Coronary artery (tissue), 2 donors: Measurements from ENCODE around the gene CALN1.

ENCODE experiments used
- DNase-seq: peaks from one replicate; pipeline ENCODE4 v3.0.0-alpha.2; 2017; ENCODE audit warnings: low spot score
- H3K27ac ChIP-seq, 2 donors: fragments of 200-600 bp; sonication (generic); one replicate each; pipeline ENCODE4 v1.5.1; 2016 to 2019
- H3K4me3 ChIP-seq: fragments of 200-600 bp; sonication (generic); 2 replicates; pipeline ENCODE4 v1.5.1; 2016; ENCODE audit warnings: mild to moderate bottlenecking, moderate library complexity
- TF ChIP-seq, protein P1 (sequence below): fragments of 200-600 bp; sonication (generic); IDR thresholded peaks from one replicate; pipeline ENCODE4 v1.5.1; 2019; ENCODE audit warnings: antibody characterized with exemption

Gene CALN1

DNA sequence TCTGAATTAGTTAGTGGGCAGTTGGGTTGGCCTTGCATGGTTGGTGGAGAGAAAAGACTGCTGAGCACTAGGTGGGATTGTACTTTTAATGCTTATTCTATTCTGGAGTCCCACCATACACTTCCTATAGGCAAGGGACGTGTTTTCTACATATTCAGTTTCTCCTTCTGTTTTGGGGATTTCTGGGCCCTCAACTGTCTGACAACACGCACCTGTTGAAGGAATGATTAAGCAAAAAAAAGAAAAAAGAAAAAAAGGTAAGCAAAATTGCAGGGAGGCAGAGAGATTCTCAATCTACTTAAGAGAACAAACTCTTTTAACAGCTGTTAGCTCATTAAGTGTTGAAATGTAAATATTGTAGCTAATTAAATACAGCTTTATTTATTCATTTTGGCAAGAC, 541.3 kb downstream of the CALN1 start:
- no peak for DNase-seq
- no peak overlapping the region for H3K27ac ChIP-seq
- H3K4me3 ChIP-seq, result no peak overlapping the region
- TF ChIP-seq, protein P1, sequence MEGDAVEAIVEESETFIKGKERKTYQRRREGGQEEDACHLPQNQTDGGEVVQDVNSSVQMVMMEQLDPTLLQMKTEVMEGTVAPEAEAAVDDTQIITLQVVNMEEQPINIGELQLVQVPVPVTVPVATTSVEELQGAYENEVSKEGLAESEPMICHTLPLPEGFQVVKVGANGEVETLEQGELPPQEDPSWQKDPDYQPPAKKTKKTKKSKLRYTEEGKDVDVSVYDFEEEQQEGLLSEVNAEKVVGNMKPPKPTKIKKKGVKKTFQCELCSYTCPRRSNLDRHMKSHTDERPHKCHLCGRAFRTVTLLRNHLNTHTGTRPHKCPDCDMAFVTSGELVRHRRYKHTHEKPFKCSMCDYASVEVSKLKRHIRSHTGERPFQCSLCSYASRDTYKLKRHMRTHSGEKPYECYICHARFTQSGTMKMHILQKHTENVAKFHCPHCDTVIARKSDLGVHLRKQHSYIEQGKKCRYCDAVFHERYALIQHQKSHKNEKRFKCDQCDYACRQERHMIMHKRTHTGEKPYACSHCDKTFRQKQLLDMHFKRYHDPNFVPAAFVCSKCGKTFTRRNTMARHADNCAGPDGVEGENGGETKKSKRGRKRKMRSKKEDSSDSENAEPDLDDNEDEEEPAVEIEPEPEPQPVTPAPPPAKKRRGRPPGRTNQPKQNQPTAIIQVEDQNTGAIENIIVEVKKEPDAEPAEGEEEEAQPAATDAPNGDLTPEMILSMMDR, result no peak

DNA sequence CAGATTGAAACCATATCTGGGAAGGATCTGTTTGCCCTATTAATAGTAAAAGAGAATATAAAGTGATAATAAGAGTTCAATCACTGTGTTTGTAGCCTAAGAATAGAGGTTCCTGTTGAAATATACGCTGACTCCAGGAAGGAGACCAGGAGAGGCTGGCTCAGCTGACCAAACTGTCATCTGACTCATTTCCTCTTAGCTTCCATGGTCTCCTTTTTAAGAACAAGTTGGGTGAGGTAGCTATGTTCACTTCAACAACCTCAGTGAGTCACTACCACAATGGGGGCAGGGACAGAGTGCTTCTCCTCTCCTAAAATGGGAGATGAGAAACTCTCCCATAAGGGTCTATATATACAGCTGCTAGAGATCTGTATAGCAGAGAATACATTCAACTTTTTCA, 543.3 kb downstream of the CALN1 start:
- TF ChIP-seq, protein P1, result no peak
- no peak overlapping the region for H3K27ac ChIP-seq
- DNase-seq, result no peak
- no peak overlapping the region for H3K4me3 ChIP-seq

DNA sequence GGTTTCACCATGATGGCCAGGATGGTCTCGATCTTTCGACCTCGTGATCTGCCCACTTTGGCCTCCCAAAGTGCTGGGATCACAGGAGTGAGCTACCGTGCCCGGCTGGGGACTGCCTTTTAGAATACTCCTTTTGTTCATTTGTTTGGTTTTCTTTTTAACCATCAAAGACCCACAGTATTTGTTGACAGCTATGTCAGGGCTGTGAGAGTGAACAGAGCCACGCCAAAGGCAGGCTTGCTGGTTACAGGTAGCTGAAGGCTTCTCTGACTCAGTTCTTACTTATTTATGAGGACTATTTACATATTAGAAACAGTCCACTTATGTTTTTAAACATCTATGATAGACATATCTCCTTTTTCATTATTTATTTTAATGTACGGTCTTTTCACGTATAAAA, 544.5 kb downstream of the CALN1 start:
- no peak overlapping the region for H3K27ac ChIP-seq
- DNase-seq, result no peak
- TF ChIP-seq, protein P1, result no peak
- no peak overlapping the region for H3K4me3 ChIP-seq

DNA sequence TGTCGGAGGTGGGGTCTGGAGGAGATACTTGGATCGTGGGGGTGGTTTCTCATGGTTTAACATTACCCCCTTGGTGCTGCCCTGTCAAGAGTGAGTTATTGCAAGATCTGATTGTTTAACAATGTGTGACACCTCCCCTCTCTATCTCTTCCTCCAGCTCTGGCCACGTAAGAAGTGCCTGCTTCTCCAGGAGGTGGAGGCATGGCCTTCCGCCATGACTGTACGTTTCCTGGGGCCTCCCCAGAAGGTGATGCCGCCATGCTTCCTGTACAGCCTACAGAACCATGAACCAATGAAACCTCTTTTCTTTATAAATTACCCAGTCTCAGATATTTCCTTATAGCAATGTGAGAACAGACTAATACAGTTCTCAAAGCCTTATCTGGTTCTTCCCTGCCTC, 547.0 kb downstream of the CALN1 start:
- no peak overlapping the region for H3K4me3 ChIP-seq
- no peak overlapping the region for H3K27ac ChIP-seq
- TF ChIP-seq, protein P1, result no peak
- no peak for DNase-seq

DNA sequence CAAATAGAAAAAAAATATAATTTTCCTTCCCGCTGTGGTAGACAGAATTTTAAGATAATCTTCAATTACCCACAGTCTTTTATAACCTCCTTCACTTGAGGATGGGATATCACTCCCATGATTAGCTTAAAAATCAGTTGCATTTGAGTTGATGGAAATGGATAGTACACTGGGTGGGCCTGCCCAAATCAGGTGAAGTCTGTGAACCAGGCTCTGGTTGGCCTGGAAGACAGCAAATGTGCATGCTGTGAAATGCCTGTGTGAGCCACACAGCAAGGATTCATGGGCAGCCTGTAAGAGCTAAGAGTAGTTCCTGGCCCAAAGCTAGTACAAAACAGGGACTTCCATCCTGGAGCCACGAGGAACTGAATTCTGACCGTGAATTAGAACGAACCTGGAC, 548.0 kb downstream of the CALN1 start:
- TF ChIP-seq, protein P1, result no peak
- DNase-seq, result no peak

DNA sequence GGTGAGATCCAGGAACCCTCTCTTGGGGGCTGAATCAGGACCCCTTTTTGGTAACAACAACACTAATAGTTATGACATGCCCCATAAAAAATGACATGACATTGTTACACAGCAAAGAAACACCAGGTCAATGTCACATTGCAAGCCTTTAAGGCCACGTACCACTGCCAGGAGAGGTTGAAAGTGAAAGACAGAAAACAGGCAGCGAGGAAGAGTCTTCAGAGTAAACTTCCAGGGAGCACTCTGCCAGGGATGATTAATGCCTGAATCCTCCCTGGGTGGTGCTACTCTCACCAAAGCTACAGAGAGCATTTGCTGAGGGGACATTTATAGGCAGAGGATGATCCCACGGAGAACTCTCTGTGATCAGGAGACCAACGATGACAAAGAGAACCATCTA, 551.6 kb downstream of the CALN1 start:
- H3K4me3 ChIP-seq, result no peak overlapping the region
- TF ChIP-seq, protein P1, result no peak
- no peak overlapping the region for H3K27ac ChIP-seq
- DNase-seq, result no peak

More for the DNA sequence above, 548.0 kb downstream of the CALN1 start:
- H3K4me3 ChIP-seq, result no peak overlapping the region
- H3K27ac ChIP-seq, result no peak overlapping the region

DNA sequence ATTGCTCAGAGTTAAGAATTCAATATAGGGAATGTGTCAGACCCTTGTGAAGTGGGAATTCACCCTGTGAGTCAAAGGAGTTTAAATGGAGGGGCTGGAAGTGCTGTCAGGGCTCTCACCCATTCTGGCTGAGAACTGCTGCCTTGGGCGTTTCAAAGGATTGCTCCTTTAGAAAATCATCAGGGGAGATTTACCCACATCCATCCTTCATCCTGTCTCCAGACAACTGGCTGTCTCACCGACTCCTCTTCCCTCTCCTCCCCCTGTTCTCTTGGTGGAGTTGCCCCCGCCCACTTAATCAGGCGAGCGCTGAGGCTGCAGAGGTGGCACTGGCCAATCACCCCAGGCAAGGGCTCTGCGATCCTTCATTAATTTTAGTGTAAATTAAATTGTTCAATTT, 554.8 kb downstream of the CALN1 start:
- Histone ChIP-seq H3K4me3 (no peak overlapping the region), H3K27ac (no peak overlapping the region)
- DNase-seq, result no peak
- TF ChIP-seq, protein P1, result no peak
